ENCODE results near the gene PUM2. TPM values are rescaled to one million over a fixed set of nuclear protein-coding genes. Genes with fewer than 3 reads are reported as not detected.
A peak's percentile ranks its signal among the peaks of the same experiment; 100 is the strongest.
"Not testable (repeated sequence)": the region's sequence is repeated elsewhere in the genome, so short reads cannot be mapped to it uniquely, and the experiment has no call there.

Gene PUM2
- polyA plus RNA-seq, 1 donor (not counting 4 experiments of a cell fraction or from before 2014, with no cell fraction given) = 47.5 TPM

GRCh38 chr2:20241973-20242726, 108.5 kb downstream of the PUM2 start:
- FAIRE-seq (no peak), DNase-seq (ENCODE audit: low read depth, low spot score) (no peak)
- no peak overlapping the region for H3K4me2 ChIP-seq (ENCODE audit: control insufficient read depth, extremely low read depth, insufficient read depth, low read depth, low read length)
- no peaks in the 10 kb centered on the region for H4K20me1 ChIP-seq (ENCODE audit: control insufficient read depth, extremely low read depth, insufficient read depth, low read length)
- no peak overlapping the region for H3K4me3 ChIP-seq (ENCODE audit: control insufficient read depth in 2 of 3, extremely low read depth in 1 of 3, insufficient read depth in 2 of 3, low read depth in 1 of 3, low read length in 3 of 3)
- H2AFZ ChIP-seq (ENCODE audit: control insufficient read depth, low read length) = peak overlapping the region; percentile 6
- TF ChIP-seq CTCF (optimal IDR thresholded peaks at IDR 0.05 in 1 of 3, IDR thresholded peaks at IDR 0.05 in 1 of 3, conservative IDR thresholded peaks at IDR 0.05 in 1 of 3; ENCODE audit: extremely low read depth in 1 of 3, insufficient read depth in 2 of 3, low read length in 3 of 3) (peak in 2 of 3 experiments; percentile 44 to 59), EZH2 (IDR thresholded peaks at IDR 0.05; ENCODE audit: low read length) (no peak)
- no peaks in the 10 kb centered on the region for H3K79me2 ChIP-seq (ENCODE audit: control insufficient read depth, insufficient read depth, low read length)
- no peaks in the 10 kb centered on the region for H3K9me3 ChIP-seq (ENCODE audit: control insufficient read depth, low read depth, low read length)
- dilution Hi-C loops (cut with MboI; ENCODE audit: extremely low pct_ligation_motif_present, low sequenced_read_pairs) = no loop called here
- no peak overlapping the region for H3K27ac ChIP-seq (ENCODE audit: control insufficient read depth, insufficient read depth, low read length)
- H3K9me1 ChIP-seq (ENCODE audit: control insufficient read depth, extremely low read depth, insufficient read depth, low read length) = no peaks in the 10 kb centered on the region
- H3K4me1 ChIP-seq (ENCODE audit: control insufficient read depth, extremely low read depth, insufficient read depth, low read length) = peaks cover 8% of the 10 kb centered on the region
- no peaks in the 10 kb centered on the region for H3K27me3 ChIP-seq (ENCODE audit: control insufficient read depth, extremely low read depth, insufficient read depth, low read length)
- peaks cover 0 to 4% of the 10 kb centered on the region in 2 experiments for H3K36me3 ChIP-seq (ENCODE audit: control insufficient read depth in 2 of 2, extremely low read depth in 1 of 2, insufficient read depth in 2 of 2, low read length in 2 of 2)
- H3K9ac ChIP-seq (ENCODE audit: control insufficient read depth, extremely low read depth, insufficient read depth, low read length) = no peak overlapping the region

GRCh38 chr2:20240291-20240690, 110.4 kb downstream of the PUM2 start:
- dilution Hi-C loops (cut with MboI; ENCODE audit: extremely low pct_ligation_motif_present, low sequenced_read_pairs); DNase-seq (ENCODE audit: low read depth, low spot score): not testable (repeated sequence)

More at GRCh38 chr2:20240291-20240690, 110.4 kb downstream of the PUM2 start:
- H3K79me2 ChIP-seq (ENCODE audit: control insufficient read depth, insufficient read depth, low read length); H3K9ac ChIP-seq (ENCODE audit: control insufficient read depth, extremely low read depth, insufficient read depth, low read length); H3K9me3 ChIP-seq (ENCODE audit: control insufficient read depth, low read depth, low read length); FAIRE-seq; H3K4me2 ChIP-seq (ENCODE audit: control insufficient read depth, extremely low read depth, insufficient read depth, low read depth, low read length); H3K27me3 ChIP-seq (ENCODE audit: control insufficient read depth, extremely low read depth, insufficient read depth, low read length); H3K36me3 ChIP-seq (ENCODE audit: control insufficient read depth in 2 of 2, extremely low read depth in 1 of 2, insufficient read depth in 2 of 2, low read length in 2 of 2); H3K4me3 ChIP-seq (ENCODE audit: control insufficient read depth in 2 of 3, extremely low read depth in 1 of 3, insufficient read depth in 2 of 3, low read depth in 1 of 3, low read length in 3 of 3); H3K27ac ChIP-seq (ENCODE audit: control insufficient read depth, insufficient read depth, low read length); H3K9me1 ChIP-seq (ENCODE audit: control insufficient read depth, extremely low read depth, insufficient read depth, low read length); H4K20me1 ChIP-seq (ENCODE audit: control insufficient read depth, extremely low read depth, insufficient read depth, low read length); H2AFZ ChIP-seq (ENCODE audit: control insufficient read depth, low read length): not testable (repeated sequence)
- peaks cover 22% of the 10 kb centered on the region for H3K4me1 ChIP-seq (ENCODE audit: control insufficient read depth, extremely low read depth, insufficient read depth, low read length)
